OCI-LY1 (cell line): ENCODE data around the gene NAP1L5.

Experiments
- H2AFZ ChIP-seq: fragments of 200-600 bp; sonication (generic), shearing (Covaris generic); 2 replicates; pipeline ENCODE4 v1.6.0; 2014; ENCODE audit warnings: antibody characterized with exemption, mild to moderate bottlenecking, low read length
- H3F3A ChIP-seq: fragments of 200-600 bp; sonication (generic), shearing (Covaris generic); 2 replicates; pipeline ENCODE4 v1.6.0; 2014; ENCODE audit warnings: mild to moderate bottlenecking, antibody characterized with exemption, low read length, moderate library complexity; ENCODE audit not compliant: insufficient read depth
- H3K27ac ChIP-seq: fragments of 200-600 bp; sonication (generic); 2 replicates; pipeline ENCODE4 v1.5.1; 2014; ENCODE audit warnings: low read length, mixed run types, mild to moderate bottlenecking, low read depth; ENCODE audit not compliant: poor library complexity, severe bottlenecking
- H3K27me3 ChIP-seq: fragments of 200-600 bp; sonication (generic); 2 replicates; pipeline ENCODE4 v1.6.0; 2014; ENCODE audit warnings: antibody characterized with exemption, mild to moderate bottlenecking, low read length, moderate library complexity; ENCODE audit not compliant: insufficient read depth
- H3K36me3 ChIP-seq: fragments of 200-600 bp; sonication (generic); 2 replicates; pipeline ENCODE4 v1.6.1; 2014; ENCODE audit warnings: mild to moderate bottlenecking, antibody characterized with exemption, low read length, moderate library complexity, mixed read lengths; ENCODE audit not compliant: insufficient read depth
- H3K4me1 ChIP-seq: fragments of 200-600 bp; sonication (generic); 2 replicates; pipeline ENCODE4 v1.5.1; 2014; ENCODE audit warnings: mild to moderate bottlenecking, low read length, moderate library complexity; ENCODE audit not compliant: insufficient read depth, severe bottlenecking
- H3K4me2 ChIP-seq: fragments of 200-600 bp; sonication (generic), shearing (Covaris generic); 2 replicates; pipeline ENCODE4 v1.6.1; 2014; ENCODE audit warnings: low read length
- H3K4me3 ChIP-seq: fragments of 200-600 bp; sonication (generic); 2 replicates; pipeline ENCODE4 v1.5.1; 2014; ENCODE audit warnings: low read length, low read depth, mild to moderate bottlenecking, mixed read lengths; ENCODE audit not compliant: poor library complexity, severe bottlenecking
- H3K79me2 ChIP-seq: fragments of 200-600 bp; shearing (Covaris generic); 2 replicates; pipeline ENCODE4 v1.6.1; 2016; ENCODE audit warnings: mixed run types, low read length, mixed read lengths; ENCODE audit not compliant: insufficient read depth
- H3K9ac ChIP-seq: fragments of 200-600 bp; sonication (generic), shearing (Covaris generic); 2 replicates; pipeline ENCODE4 v1.6.1; 2014; ENCODE audit warnings: mild to moderate bottlenecking, low read length, mixed read lengths
- H3K9me2 ChIP-seq: fragments of 200-600 bp; sonication (generic), shearing (Covaris generic); 2 replicates; pipeline ENCODE4 v1.6.1; 2014; ENCODE audit warnings: low read depth, mild to moderate bottlenecking, low read length, mixed read lengths
- H3K9me3 ChIP-seq: fragments of 200-600 bp; shearing (Covaris generic); 2 replicates; pipeline ENCODE4 v1.6.1; 2014; ENCODE audit warnings: low read length, mixed read lengths
- H4K20me1 ChIP-seq: fragments of 200-600 bp; sonication (generic), shearing (Covaris generic); 2 replicates; pipeline ENCODE4 v1.6.0; 2016; ENCODE audit warnings: mild to moderate bottlenecking, low read length; ENCODE audit not compliant: insufficient read depth
- CTCF ChIP-seq: fragments of 200-600 bp; sonication (generic), shearing (Covaris generic); IDR thresholded peaks from 2 replicates; pipeline ENCODE4 v1.5.1; 2017; ENCODE audit warnings: mild to moderate bottlenecking, antibody characterized with exemption, low read length, moderate library complexity, mixed read lengths
- EZH2 ChIP-seq: fragments of 200-600 bp; sonication (generic), shearing (Covaris generic); IDR thresholded peaks from 2 replicates; pipeline ENCODE4 v1.8.0; 2017; ENCODE audit warnings: borderline replicate concordance, mixed run types, mild to moderate bottlenecking, antibody characterized with exemption, low read length, moderate library complexity, mixed read lengths

Gene NAP1L5

GRCh38 chr4:88737307-88737941 lies 39.8 kb upstream of the NAP1L5 start:
- Histone ChIP-seq H3K9me2 (no peaks in the 10 kb centered on the region), H3K27ac (no peak overlapping the region), H3F3A (no peaks in the 10 kb centered on the region), H3K27me3 (no peaks in the 10 kb centered on the region), H3K9ac (no peak overlapping the region), H3K4me3 (no peak overlapping the region), H3K9me3 (no peaks in the 10 kb centered on the region), H4K20me1 (no peaks in the 10 kb centered on the region), H2AFZ (no peak overlapping the region), H3K79me2 (no peaks in the 10 kb centered on the region), H3K4me2 (no peak overlapping the region), H3K4me1 (no peaks in the 10 kb centered on the region), H3K36me3 (no peaks in the 10 kb centered on the region)
- no peak for TF ChIP-seq EZH2
- no peak for TF ChIP-seq CTCF

DNA sequence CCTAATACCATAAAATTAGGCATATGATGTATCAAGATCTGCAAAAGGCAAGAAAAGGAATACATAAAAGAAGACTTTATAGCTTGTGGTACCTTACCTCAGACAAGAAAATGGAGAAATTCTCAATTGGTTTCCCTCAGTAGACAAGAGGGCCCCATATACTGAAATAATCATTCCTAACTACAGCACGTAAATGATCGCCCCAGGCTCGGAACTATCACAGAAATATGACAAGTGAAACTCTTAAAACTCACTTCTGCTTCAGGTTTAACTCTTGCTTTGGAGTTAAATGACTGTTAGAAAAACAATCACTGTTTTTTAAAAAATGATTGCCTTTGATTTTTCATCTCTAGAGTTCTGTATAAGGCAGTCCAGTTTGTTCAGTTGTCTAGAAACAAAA lies 38.6 kb upstream of the NAP1L5 start:
- H2AFZ ChIP-seq = no peak overlapping the region

GRCh38 chr4:88735564-88735963 lies 37.9 kb upstream of the NAP1L5 start:
- Histone ChIP-seq H3K4me1 (no peaks in the 10 kb centered on the region), H3F3A (no peaks in the 10 kb centered on the region), H3K36me3 (no peaks in the 10 kb centered on the region), H3K27me3 (no peaks in the 10 kb centered on the region), H3K9ac (no peak overlapping the region), H3K79me2 (no peaks in the 10 kb centered on the region), H3K9me3 (no peaks in the 10 kb centered on the region), H2AFZ (no peak overlapping the region), H3K9me2 (no peaks in the 10 kb centered on the region), H3K4me3 (no peak overlapping the region), H3K4me2 (no peak overlapping the region), H4K20me1 (no peaks in the 10 kb centered on the region), H3K27ac (no peak overlapping the region)
- no peak for TF ChIP-seq CTCF
- no peak for TF ChIP-seq EZH2

More for the DNA sequence above, 38.6 kb upstream of the NAP1L5 start:
- Histone ChIP-seq H4K20me1 (no peaks in the 10 kb centered on the region), H3K79me2 (no peaks in the 10 kb centered on the region), H3K4me2 (no peak overlapping the region), H3F3A (no peaks in the 10 kb centered on the region), H3K9me3 (no peaks in the 10 kb centered on the region), H3K4me1 (no peaks in the 10 kb centered on the region), H3K9me2 (no peaks in the 10 kb centered on the region), H3K27ac (no peak overlapping the region), H3K4me3 (no peak overlapping the region), H3K27me3 (no peaks in the 10 kb centered on the region), H3K9ac (no peak overlapping the region), H3K36me3 (no peaks in the 10 kb centered on the region)
- no peak for TF ChIP-seq CTCF
- TF ChIP-seq EZH2 = no peak
